ENCODE data around the gene SPPL3.
"Not testable (repeated sequence)": the region's sequence is repeated elsewhere in the genome, so short reads cannot be mapped to it uniquely, and the experiment has no call there.

Gene SPPL3

GRCh38 chr12:120904197-120904773 lies at the start of gene SPPL3:
Gene SPPL3, minus strand, starts transcription at chr12:120904358. Its CDS starts 491 bp downstream, at chr12:120903867.
- no peak for TF ChIP-seq CTCF (IDR thresholded peaks at IDR 0.05; ENCODE audit: low read length, missing control alignments)
- peak within 1 kb of the TSS; percentile 86 for H3K4me3 ChIP-seq (replicated peaks; ENCODE audit: low read depth, low read length)
- DNase-seq (ENCODE audit: low read depth), result peak; percentile 82

- H3K4me3 ChIP-seq (replicated peaks; ENCODE audit: low read depth, low read length), result no peak overlapping the region
- no peak for DNase-seq (ENCODE audit: low read depth)
- TF ChIP-seq CTCF (IDR thresholded peaks at IDR 0.05; ENCODE audit: low read length, missing control alignments), result no peak
These were observed 46.6 kb upstream of the SPPL3 start for GRCh38 chr12:120950807-120951206.

- not testable (repeated sequence) for H3K4me3 ChIP-seq (replicated peaks; ENCODE audit: low read depth, low read length); DNase-seq (ENCODE audit: low read depth)
These were observed 46.2 kb upstream of the SPPL3 start for GRCh38 chr12:120950260-120950799.

GRCh38 chr12:120945516-120945915 lies 41.4 kb upstream of the SPPL3 start:
- DNase-seq (ENCODE audit: low read depth), result not testable (repeated sequence)

DNA sequence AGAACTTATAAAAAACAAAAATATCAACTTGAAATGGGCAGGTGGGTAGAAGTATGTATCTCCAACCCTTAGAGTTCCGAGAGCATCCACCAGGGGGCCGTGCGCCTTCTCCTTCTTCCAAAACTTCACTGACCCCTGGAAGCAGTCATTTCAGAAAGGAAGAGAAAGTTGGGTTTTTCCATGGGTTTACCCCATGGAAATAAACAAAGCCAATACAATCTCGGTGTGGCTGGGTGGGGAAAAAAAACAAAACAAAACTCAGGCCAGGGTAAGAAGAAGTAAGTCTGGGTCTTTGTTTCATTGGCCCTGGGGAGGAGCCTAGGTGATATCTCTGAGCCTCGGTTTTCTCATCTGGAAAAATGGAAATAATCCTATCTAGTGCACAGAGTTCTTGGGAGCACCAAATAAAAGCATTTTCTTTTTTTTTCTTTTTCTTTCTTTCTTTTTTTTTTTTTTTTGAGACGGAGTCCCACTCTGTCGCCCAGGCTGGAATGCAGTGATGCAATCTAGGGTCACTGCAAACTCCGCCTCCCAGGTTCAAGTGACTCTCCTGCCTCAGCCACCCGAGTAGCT lies 40.6 kb upstream of the SPPL3 start:
- peak; percentile 81 for TF ChIP-seq CTCF (IDR thresholded peaks at IDR 0.05; ENCODE audit: low read length, missing control alignments)
- no peak overlapping the region for H3K4me3 ChIP-seq (replicated peaks; ENCODE audit: low read depth, low read length)
- peak; percentile 50 for DNase-seq (ENCODE audit: low read depth)

More at GRCh38 chr12:120945516-120945915, 41.4 kb upstream of the SPPL3 start:
- not testable (repeated sequence) for H3K4me3 ChIP-seq (replicated peaks; ENCODE audit: low read depth, low read length)

DNA sequence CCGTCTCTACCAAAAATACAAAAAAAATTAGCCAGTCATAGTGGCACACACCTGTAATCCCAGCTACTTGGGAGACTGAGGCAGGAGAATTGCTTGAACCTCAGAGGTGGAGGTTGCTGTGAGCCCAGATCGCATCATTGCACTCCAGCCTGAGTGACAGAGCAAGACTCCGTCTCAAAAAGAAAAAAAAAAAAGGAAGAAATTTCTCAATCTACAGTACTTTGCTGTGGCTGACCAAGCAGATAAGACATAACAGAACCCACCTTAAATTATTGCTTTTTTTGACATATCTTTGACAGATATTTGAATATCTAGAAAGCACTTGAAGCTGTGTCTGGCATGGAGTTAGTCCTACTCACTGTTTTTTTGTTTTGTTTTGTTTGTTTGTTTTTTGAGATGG lies 39.3 kb upstream of the SPPL3 start:
- H3K4me3 ChIP-seq (replicated peaks; ENCODE audit: low read depth, low read length), result no peak overlapping the region
- no peak for DNase-seq (ENCODE audit: low read depth)
- TF ChIP-seq CTCF (IDR thresholded peaks at IDR 0.05; ENCODE audit: low read length, missing control alignments), result no peak

DNA sequence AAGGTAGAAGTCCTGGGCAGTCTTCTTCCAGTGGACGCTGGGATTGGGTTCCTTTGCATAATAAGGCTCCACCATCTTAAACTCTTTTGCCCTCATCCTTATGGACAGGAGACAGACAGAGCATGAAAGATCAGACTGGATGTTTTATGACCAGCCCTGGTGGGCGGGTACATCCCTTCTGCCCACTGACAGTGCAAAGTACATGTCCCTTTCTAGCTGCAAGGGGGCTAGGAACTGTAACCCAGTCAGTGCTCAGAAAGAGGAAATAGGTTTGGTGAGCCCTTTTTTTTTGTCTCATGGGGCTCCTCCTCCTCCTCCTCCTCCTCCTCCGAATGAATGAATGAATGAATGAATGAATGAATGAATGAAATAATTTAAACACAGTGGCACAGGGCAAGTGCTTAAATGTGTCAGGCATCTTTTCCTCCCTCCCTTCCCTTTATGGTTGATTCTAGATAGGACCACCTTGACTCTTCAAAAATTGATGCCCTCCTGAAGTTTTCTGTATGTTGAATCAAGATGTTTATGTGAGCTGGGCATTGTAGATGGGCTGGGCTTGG lies 37.8 kb upstream of the SPPL3 start:
- TF ChIP-seq CTCF (IDR thresholded peaks at IDR 0.05; ENCODE audit: low read length, missing control alignments), result no peak
- no peak overlapping the region for H3K4me3 ChIP-seq (replicated peaks; ENCODE audit: low read depth, low read length)
- DNase-seq (ENCODE audit: low read depth), result no peak

GRCh38 chr12:120941412-120941811 lies 37.3 kb upstream of the SPPL3 start:
- DNase-seq (ENCODE audit: low read depth), result no peak
- H3K4me3 ChIP-seq (replicated peaks; ENCODE audit: low read depth, low read length), result no peak overlapping the region
- TF ChIP-seq CTCF (IDR thresholded peaks at IDR 0.05; ENCODE audit: low read length, missing control alignments), result no peak

All from fibroblast of pulmonary artery (primary cell).